ENCODE results near the gene PARVA.

Gene PARVA

GRCh38 chr11:12532580-12532979 is 155.2 kb downstream of the PARVA start:
- no peak for TF ChIP-seq CTCF (IDR thresholded peaks at IDR 0.05; ENCODE audit: low read depth, low read length)
- H3K4me3 ChIP-seq (ENCODE audit: low read depth, low read length), result no peak overlapping the region
- in situ Hi-C loops (cut with HindIII; ENCODE audit: low sequenced_read_pairs), result no loop called here
- DNase-seq (ENCODE audit: low read depth, low spot score), result no peak

GRCh38 chr11:12534549-12534948 is 157.2 kb downstream of the PARVA start:
- H3K4me3 ChIP-seq (ENCODE audit: low read depth, low read length), result no peak overlapping the region
- in situ Hi-C loops (cut with HindIII; ENCODE audit: low sequenced_read_pairs), result no loop called here
- TF ChIP-seq CTCF (IDR thresholded peaks at IDR 0.05; ENCODE audit: low read depth, low read length), result no peak
- DNase-seq (ENCODE audit: low read depth, low spot score), result no peak

- no peak for DNase-seq (ENCODE audit: low read depth, low spot score)
- TF ChIP-seq CTCF (IDR thresholded peaks at IDR 0.05; ENCODE audit: low read depth, low read length), result no peak
- H3K4me3 ChIP-seq (ENCODE audit: low read depth, low read length), result no peak overlapping the region
- in situ Hi-C loops (cut with HindIII; ENCODE audit: low sequenced_read_pairs), result no loop called here
Measured at GRCh38 chr11:12535321-12535720, 157.9 kb downstream of the PARVA start.

GRCh38 chr11:12536566-12536965 is 159.2 kb downstream of the PARVA start:
- in situ Hi-C loops (cut with HindIII; ENCODE audit: low sequenced_read_pairs), result no loop called here
- no peak for TF ChIP-seq CTCF (IDR thresholded peaks at IDR 0.05; ENCODE audit: low read depth, low read length)
- no peak for DNase-seq (ENCODE audit: low read depth, low spot score)
- no peak overlapping the region for H3K4me3 ChIP-seq (ENCODE audit: low read depth, low read length)

GRCh38 chr11:12537778-12538401 is 160.5 kb downstream of the PARVA start:
- in situ Hi-C loops (cut with HindIII; ENCODE audit: low sequenced_read_pairs), result no loop called here
- no peak overlapping the region for H3K4me3 ChIP-seq (ENCODE audit: low read depth, low read length)
- TF ChIP-seq CTCF (IDR thresholded peaks at IDR 0.05; ENCODE audit: low read depth, low read length), result no peak
- no peak for DNase-seq (ENCODE audit: low read depth, low spot score)

GRCh38 chr11:12538889-12539421 is 161.6 kb downstream of the PARVA start:
- DNase-seq (ENCODE audit: low read depth, low spot score), result no peak
- in situ Hi-C loops (cut with HindIII; ENCODE audit: low sequenced_read_pairs), result no loop called here
- no peak overlapping the region for H3K4me3 ChIP-seq (ENCODE audit: low read depth, low read length)
- no peak for TF ChIP-seq CTCF (IDR thresholded peaks at IDR 0.05; ENCODE audit: low read depth, low read length)
